Suppressor macrophage (primary cell): Measurements from ENCODE around the gene SETBP1.

Experiments used
- DNase-seq, 4 experiments: peaks; one replicate each; pipeline ENCODE4 v3.0.0-alpha.2; 2020 to 2022
- total RNA-seq, 17 experiments: gene quantifications; one replicate each; lab custom pipeline; 2026; ENCODE audit warnings: mixed read lengths in 6 of 17, inconsistent platforms in 3 of 17; lab: John Stamatoyannopoulos, UW

The SETBP1 gene
- total RNA-seq = 0 to 5.6 (median 0.20) reads per million in 17 experiments

DNA sequence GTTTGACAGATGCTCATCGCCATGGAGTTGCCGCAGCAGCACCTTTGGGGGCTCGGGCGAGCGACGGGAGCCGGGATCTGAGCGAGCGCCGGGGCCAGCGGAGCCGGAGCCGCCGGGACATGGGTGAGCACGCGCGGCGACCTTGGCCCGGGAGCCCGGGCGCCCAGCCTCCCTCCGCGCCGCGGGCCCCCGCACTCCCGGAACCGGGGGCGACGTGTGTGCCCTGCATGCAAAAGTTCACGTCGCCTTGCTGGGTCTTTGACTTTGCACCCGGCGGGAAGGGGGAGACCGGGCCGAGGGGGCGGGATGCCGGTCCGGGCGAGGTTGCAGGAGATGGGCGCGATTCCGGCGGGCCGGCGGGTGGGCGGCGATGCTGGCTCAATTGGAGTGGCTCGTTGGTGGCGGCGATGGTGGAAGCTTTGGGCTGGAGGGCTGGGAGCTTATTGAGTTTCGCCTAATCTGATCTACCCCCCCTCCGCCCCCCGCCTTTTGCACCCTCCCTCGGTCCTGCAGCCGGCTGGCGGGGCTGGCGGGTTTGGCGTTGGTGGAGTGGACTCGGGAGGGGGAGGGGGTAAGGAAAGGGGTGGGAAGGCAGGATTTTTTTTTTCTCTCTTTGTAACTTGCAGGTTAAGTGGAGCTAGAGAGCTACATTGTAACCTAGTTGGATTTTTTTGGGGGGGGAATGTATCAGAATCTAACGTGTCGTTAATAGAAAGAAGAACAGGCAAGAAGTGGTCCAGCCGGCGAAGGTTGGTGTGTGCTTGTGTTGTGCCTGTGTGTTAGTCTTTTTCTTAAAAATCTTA is at the start of gene SETBP1:
Gene SETBP1, plus strand, starts transcription at position 616 of the 803 bp plus-strand sequence. CDS start 20,459 bp downstream, outside the sequence.
- DNase-seq = peak in 3 of 4 experiments; percentile 3 to 35 (median 20)

DNA sequence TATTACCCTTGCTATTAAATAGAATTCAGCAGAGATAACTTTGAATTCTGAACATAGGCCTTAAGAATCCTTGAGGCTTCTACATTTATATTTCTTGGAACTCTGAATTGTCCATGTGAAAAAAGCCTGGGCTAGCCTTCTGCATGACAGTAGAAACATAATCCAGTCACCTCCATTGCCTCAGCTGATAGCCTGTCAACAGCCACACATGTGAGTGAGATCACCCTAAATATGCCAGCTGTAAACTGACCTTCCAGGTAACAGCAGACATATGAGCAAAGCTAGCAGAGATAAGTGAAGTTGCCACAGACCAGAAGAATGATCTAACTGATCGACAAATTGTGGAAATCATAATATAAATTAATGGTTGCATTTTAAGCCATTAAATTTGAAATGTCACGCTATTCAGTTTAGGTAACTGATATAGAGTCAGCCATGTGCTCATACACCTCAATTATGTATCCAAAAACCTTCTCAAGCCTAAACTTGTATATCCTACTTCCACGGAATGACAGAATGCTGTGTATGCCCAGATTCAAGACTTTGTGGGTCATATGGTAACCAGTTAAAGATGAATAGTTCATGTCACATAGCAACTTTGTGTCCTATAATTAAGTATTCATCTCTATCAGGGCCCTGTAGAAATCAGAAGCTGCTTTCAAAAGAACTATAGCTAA is 48.1 kb upstream of the SETBP1 start:
- no peak for DNase-seq

- no peak for DNase-seq
Measured at GRCh38 chr18:44635546-44635945, 45.1 kb upstream of the SETBP1 start.

DNA sequence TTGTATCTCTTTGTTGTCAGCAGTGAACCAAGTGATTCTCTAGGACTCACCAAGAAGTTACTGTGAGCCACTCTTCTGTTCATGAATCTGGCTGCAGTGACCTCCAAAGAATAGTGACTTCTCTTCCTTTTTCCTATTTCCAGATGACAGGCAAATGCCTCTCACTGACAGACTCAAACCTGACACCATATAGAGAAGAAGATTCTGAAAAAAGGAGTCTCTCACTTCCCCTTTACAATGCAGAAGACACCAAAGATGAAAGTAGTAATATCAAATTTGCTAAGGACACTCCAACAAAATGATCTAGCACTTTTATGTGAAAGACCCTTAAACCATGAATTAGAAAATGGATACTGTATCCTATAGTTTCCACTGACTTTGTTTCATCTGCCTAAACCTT is 44.4 kb upstream of the SETBP1 start:
- DNase-seq = peak in 2 of 4 experiments; percentile 14 to 17

DNA sequence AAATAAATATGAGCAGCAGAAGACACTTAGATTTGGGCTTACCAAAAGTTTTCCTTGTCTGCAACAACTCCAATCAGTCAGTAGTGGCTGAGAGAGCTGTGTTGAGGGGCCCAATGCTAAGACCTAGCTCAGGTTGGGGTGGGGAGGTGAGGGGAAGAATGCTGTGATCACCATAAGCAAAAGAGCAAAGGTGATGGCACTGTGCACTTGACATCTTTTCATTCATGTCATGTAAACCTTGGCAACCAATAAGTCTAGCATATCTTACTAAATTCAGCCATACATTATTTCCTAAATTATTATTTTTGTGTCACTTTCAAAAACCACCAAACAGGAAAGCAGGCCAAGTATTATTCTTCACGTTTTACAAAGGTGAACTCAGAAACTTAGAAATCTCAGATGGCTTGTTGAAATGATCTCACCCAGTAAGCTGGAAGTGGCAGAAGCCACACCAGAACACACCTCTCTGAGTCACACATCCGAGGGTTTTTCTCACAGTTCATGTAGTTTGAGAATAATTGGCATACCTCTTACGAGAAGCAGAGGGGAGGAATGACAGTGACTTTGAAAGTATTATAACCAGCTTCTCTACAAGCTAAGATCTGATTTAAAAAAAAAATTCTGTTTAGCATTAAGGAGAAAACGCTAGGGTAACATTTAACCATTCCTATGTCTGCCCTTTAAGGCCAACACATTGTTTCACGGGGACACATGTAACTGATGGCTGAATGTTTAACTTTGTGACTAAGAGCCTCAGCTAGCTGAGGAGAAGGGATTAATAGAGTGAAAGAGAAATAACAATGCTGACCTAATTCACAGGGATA is 43.3 kb upstream of the SETBP1 start:
- DNase-seq = no peak

DNA sequence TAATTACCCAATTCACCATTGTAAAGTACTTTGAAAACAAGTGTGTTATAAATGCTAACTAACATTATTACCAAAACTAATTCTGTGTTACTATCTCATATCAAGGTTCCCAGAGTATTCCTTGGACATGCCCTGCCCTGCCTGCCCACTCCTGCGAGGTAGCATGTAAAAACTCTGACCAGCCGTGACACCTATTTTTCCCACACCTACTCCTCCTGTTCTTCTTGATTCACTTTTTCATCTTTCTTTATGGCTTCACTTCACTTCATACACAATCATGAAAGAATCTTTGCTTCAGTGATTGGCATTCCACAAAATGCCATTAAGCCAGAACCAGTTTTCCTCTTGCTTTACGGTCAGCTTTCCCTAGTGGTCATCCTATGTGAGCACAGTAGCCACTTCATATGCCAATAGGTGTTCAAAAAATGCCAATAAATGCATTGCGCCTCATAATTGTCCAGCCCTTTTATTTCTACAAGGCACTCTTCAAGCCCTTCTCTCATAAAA is 42.6 kb upstream of the SETBP1 start:
- DNase-seq = no peak

DNA sequence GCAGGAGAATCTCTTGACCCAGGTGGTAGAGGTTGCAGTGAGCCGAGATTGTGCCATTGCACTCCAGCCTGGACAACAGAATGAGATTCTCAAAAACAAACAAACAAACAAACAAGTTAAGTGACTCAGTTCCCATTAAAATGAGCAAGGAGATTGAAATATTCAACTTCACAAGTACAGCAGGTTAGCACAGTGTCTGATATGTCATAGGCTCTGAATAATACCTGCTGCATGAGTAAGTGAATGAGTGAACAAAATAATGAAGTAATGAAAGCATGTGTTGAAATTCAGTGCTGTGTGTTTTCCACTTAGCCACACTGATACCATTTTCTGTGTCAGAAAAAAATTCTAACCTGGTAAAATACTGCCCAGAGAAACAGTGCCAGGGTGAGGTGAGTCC is 41.9 kb upstream of the SETBP1 start:
- DNase-seq = no peak

- no peak for DNase-seq
Measured at GRCh38 chr18:44643004-44643403, 37.7 kb upstream of the SETBP1 start.

DNA sequence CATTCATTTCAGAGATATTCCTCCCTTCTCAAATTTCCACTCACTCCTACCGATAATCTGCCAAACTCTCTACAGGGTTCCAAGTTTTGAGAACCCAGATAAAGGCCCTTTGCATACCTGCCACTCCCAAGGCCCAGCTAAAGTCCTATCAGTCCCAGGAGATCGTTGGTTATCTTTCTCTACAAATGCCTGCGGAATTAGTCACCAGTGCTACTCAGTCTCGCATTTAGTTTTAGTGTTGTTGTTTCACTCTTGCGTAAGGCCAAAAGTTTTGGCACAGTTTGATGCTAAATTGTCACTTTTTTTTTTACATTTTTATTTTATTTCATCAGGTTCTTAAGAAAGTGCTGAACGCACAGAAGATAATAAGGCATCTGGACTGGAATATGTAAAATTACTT is 29.2 kb upstream of the SETBP1 start:
- no peak for DNase-seq

GRCh38 chr18:44651918-44652572 is 28.6 kb upstream of the SETBP1 start:
- DNase-seq = no peak

DNA sequence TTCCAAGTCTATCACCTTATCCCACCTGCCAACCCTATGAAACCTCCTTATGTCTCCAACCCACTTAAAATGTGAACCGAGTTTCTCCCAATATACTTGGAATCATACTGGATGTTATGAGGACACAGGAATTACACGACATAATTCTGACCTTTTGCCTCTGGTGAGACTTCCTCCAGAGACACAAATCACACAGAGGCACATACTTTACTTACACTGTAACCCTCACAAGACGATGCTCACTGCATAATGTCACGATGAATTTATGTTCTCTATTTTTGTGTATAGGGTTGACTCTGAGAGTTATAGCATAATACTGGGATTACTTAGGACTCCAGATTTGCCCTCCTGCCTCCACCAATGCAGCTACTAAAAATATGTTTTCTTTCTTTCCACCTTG is 28.0 kb upstream of the SETBP1 start:
- DNase-seq = no peak

GRCh38 chr18:44654573-44654972 is 26.1 kb upstream of the SETBP1 start:
- no peak for DNase-seq

- DNase-seq = no peak
Measured at GRCh38 chr18:44655435-44655834, 25.3 kb upstream of the SETBP1 start.

GRCh38 chr18:44659771-44660170 is 20.9 kb upstream of the SETBP1 start:
- DNase-seq = no peak

GRCh38 chr18:44668270-44668975 is 12.3 kb upstream of the SETBP1 start:
- DNase-seq = no peak

- DNase-seq = peak in 3 of 4 experiments; percentile 15 to 34 (median 17)
Measured at GRCh38 chr18:44671914-44672313, 8.8 kb upstream of the SETBP1 start.

- DNase-seq = no peak
Measured at GRCh38 chr18:44672506-44672905, 8.2 kb upstream of the SETBP1 start.

GRCh38 chr18:44673256-44673880 is 7.3 kb upstream of the SETBP1 start:
- no peak for DNase-seq

- DNase-seq = no peak
Measured at GRCh38 chr18:44677933-44678332, 2.8 kb upstream of the SETBP1 start.

GRCh38 chr18:44678725-44679055 is 2.0 kb upstream of the SETBP1 start:
- no peak for DNase-seq
